GM12801 (cell line): ENCODE measurements around the gene ANP32E.

Experiments
- CTCF ChIP-seq: IDR thresholded peaks from one replicate; pipeline ENCODE4 v1.5.1; 2011; ENCODE audit warnings: control low read depth; ENCODE audit not compliant: insufficient read length; ENCODE audit errors: extremely low read depth

ANP32E gene

GRCh38 chr1:150271291-150271959 lies 35.5 kb upstream of the ANP32E start:
- TF ChIP-seq CTCF = no peak

GRCh38 chr1:150269451-150269850 lies 33.5 kb upstream of the ANP32E start:
- TF ChIP-seq CTCF = no peak

- TF ChIP-seq CTCF = no peak
Measured at GRCh38 chr1:150268705-150269403, 32.9 kb upstream of the ANP32E start, which contains the start of gene APH1A. APH1A (minus strand) TSS chr1:150269016; CDS start chr1:150268810, 206 bp downstream.

- TF ChIP-seq CTCF = no peak
Measured at GRCh38 chr1:150268340-150268704, 32.4 kb upstream of the ANP32E start.

- TF ChIP-seq CTCF = no peak
Measured at GRCh38 chr1:150267896-150268295, 32.0 kb upstream of the ANP32E start.

- TF ChIP-seq CTCF = no peak
Measured at GRCh38 chr1:150263549-150263948, 27.6 kb upstream of the ANP32E start.

GRCh38 chr1:150262388-150263320 lies 26.7 kb upstream of the ANP32E start:
- no peak for TF ChIP-seq CTCF
